Left ventricle myocardium inferior (tissue), 1 donor: ENCODE results near the gene CSRNP2. TPM values are rescaled to one million over a fixed set of nuclear protein-coding genes. Genes with fewer than 3 reads are reported as not detected.

ENCODE experiments used
- DNase-seq: peaks from one replicate; pipeline ENCODE4 v3.0.0-alpha.2; 2020
- H3K27ac ChIP-seq: fragments of 200-600 bp; replicated peaks from 2 replicates; pipeline ENCODE4 v1.8.0; 2021
- H3K27me3 ChIP-seq: fragments of 200-600 bp; 2 replicates; pipeline ENCODE4 v1.8.0; 2021; ENCODE audit warnings: low read depth
- H3K36me3 ChIP-seq: fragments of 200-600 bp; 2 replicates; pipeline ENCODE4 v1.8.0; 2021
- H3K4me1 ChIP-seq: fragments of 200-600 bp; 2 replicates; pipeline ENCODE4 v1.8.0; 2021
- H3K4me3 ChIP-seq: fragments of 200-600 bp; 2 replicates; pipeline ENCODE4 v1.8.0; 2021; ENCODE audit warnings: mild to moderate bottlenecking, moderate library complexity
- H3K9me3 ChIP-seq: fragments of 200-600 bp; replicated peaks from 2 replicates; pipeline ENCODE4 v1.8.0; 2021
- intact Hi-C: fragments of 100-400 bp; cut with micrococcal nuclease; formaldehyde crosslinking; loops from one replicate; pipeline ENCODE4 v1.11.0; 2022
- total RNA-seq: library from RNA; stranded (reverse); fragmentation: NEBNext Ultra II Directional; extraction: Animal tissue kit (Norgen Biotek cat#: 25700); gene quantifications from one replicate; pipeline ENCODE4 v1.2.1, GENCODE V29; 2021
- TF ChIP-seq, protein P1 (sequence below): fragments of 200-600 bp; IDR thresholded peaks from 2 replicates; pipeline ENCODE4 v1.8.0; 2021; ENCODE audit warnings: antibody characterized with exemption, mild to moderate bottlenecking, borderline replicate concordance
- donor health status: DM: no; HTN: yes; CAD: no; lungs with severe emphysema.

CSRNP2 gene
- total RNA-seq, 1 donor from 2014 or later, result 21.8 TPM

DNA sequence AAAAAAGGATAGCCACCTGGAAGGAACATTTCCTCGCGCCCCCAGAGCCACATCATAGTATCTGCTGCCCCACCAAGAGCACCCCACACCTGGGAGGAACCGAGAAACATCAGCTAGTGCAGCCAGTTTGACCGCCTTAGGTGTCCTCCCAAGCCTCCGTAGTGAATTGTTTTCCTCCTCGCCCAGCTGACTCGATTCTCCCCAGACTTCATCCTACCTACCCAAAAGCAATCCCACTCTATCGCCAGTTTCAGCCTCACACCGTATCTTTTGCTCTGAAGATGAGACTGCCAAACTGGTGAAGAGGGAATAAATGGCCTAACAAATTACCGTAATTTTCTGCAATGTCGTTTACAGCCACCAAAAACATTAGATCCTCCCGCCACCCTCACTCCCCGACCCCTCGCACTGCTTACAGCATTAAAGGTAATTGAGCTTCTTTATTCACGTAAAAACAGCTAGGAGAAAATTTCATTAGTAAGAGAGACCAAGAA is 56.0 kb downstream of the CSRNP2 start:
- no peak for DNase-seq
- Histone ChIP-seq H3K9me3 (no peaks in the 10 kb centered on the region), H3K4me1 (peaks cover 33% of the 10 kb centered on the region), H3K36me3 (no peaks in the 10 kb centered on the region), H3K27me3 (no peaks in the 10 kb centered on the region), H3K4me3 (no peak overlapping the region), H3K27ac (no peak overlapping the region)
- TF ChIP-seq, protein P1, sequence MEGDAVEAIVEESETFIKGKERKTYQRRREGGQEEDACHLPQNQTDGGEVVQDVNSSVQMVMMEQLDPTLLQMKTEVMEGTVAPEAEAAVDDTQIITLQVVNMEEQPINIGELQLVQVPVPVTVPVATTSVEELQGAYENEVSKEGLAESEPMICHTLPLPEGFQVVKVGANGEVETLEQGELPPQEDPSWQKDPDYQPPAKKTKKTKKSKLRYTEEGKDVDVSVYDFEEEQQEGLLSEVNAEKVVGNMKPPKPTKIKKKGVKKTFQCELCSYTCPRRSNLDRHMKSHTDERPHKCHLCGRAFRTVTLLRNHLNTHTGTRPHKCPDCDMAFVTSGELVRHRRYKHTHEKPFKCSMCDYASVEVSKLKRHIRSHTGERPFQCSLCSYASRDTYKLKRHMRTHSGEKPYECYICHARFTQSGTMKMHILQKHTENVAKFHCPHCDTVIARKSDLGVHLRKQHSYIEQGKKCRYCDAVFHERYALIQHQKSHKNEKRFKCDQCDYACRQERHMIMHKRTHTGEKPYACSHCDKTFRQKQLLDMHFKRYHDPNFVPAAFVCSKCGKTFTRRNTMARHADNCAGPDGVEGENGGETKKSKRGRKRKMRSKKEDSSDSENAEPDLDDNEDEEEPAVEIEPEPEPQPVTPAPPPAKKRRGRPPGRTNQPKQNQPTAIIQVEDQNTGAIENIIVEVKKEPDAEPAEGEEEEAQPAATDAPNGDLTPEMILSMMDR, result no peak
- intact Hi-C loops, result no loop called here

- no peaks in the 10 kb centered on the region for H3K9me3 ChIP-seq
- H3K4me3 ChIP-seq, result peak within 1 kb of the TSS; percentile 89
- no peaks in the 10 kb centered on the region for H3K36me3 ChIP-seq
- peak within 1 kb of the TSS; percentile 89 for H3K27ac ChIP-seq
- intact Hi-C loops, result no loop called here
- DNase-seq, result peak; percentile 96
- H3K4me1 ChIP-seq, result peaks cover 43% of the 10 kb centered on the region
- TF ChIP-seq, protein P1, result no peak
- no peaks in the 10 kb centered on the region for H3K27me3 ChIP-seq
Observed at GRCh38 chr12:51025836-51026638, 57.4 kb downstream of the CSRNP2 start, which contains the start of gene SLC11A2. Gene SLC11A2 (minus strand): TSS chr12:51026384. CDS start chr12:51010728, 15,656 bp downstream.

DNA sequence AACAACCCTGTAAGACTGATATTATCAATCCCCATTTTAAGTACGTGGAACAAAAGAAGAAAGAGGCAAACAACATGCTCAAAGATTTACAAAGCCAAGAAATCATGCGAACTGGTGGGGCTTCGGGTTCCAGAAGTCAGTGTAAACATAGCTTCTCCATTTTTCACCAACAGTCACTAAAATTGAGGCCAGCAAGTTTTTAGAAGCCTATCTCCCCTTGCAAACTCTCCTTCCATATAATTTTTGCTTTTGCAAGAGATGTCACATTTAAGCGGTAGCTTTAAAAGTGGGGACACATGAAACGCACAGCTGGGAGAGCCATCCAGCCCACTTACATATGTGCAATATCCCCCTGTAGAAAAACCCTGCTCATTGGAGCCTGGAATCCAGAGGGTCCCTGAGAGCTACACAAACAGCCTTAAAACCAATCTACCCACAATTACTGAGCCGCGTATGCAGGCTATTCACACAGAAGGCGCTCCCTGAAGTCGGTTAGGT is 58.0 kb downstream of the CSRNP2 start:
- H3K27me3 ChIP-seq, result no peaks in the 10 kb centered on the region
- H3K36me3 ChIP-seq, result no peaks in the 10 kb centered on the region
- DNase-seq, result no peak
- TF ChIP-seq, protein P1, result no peak
- peak overlapping the region; percentile 89 for H3K27ac ChIP-seq
- H3K9me3 ChIP-seq, result no peaks in the 10 kb centered on the region
- peak overlapping the region; percentile 89 for H3K4me3 ChIP-seq
- intact Hi-C loops, result no loop called here
- H3K4me1 ChIP-seq, result peaks cover 43% of the 10 kb centered on the region

GRCh38 chr12:51023625-51024382 is 59.6 kb downstream of the CSRNP2 start:
- Histone ChIP-seq H3K4me1 (peaks cover 43% of the 10 kb centered on the region), H3K36me3 (no peaks in the 10 kb centered on the region), H3K4me3 (peak overlapping the region; percentile 89), H3K27me3 (no peaks in the 10 kb centered on the region), H3K9me3 (no peaks in the 10 kb centered on the region), H3K27ac (peak overlapping the region; percentile 89)
- no peak for DNase-seq
- intact Hi-C loops, result no loop called here
- TF ChIP-seq, protein P1, result no peak

GRCh38 chr12:51021694-51022093 is 61.7 kb downstream of the CSRNP2 start:
- H3K27ac ChIP-seq, result no peak overlapping the region
- H3K9me3 ChIP-seq, result no peaks in the 10 kb centered on the region
- no peak for DNase-seq
- H3K36me3 ChIP-seq, result no peaks in the 10 kb centered on the region
- H3K4me3 ChIP-seq, result no peak overlapping the region
- no peaks in the 10 kb centered on the region for H3K27me3 ChIP-seq
- intact Hi-C loops, result no loop called here
- H3K4me1 ChIP-seq, result peaks cover 47% of the 10 kb centered on the region
- TF ChIP-seq, protein P1, result no peak
